DMS53 treated with DMSO at 0.1 percent for 48 hours (cell line): ENCODE results near the gene MAPK4.

ENCODE experiments used
- DNase-seq: peaks from one replicate; lab custom pipeline; 2025; ENCODE audit not compliant: unreplicated experiment; lab: John Stamatoyannopoulos, UW

The MAPK4 gene

DNA sequence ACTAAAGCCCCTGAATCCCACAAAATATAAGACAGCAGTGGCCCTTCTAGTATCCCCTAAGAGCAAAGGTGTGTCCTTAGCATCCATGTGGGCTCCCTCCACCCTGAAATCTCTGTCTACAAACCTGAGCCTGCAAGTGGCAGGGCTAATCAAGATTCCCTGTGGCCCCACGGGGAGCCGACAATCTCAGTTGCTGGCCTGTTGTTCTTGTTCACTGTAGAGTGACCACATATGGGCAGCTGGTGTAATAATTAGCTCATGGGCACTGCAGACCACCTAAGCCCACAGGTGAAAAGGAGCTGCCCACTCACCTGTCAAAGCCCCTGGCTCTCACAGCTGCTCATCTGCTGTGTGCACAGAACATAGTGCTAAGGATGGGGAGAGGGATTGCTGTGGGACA lies 157.7 kb downstream of the MAPK4 start:
- no peak for DNase-seq

DNA sequence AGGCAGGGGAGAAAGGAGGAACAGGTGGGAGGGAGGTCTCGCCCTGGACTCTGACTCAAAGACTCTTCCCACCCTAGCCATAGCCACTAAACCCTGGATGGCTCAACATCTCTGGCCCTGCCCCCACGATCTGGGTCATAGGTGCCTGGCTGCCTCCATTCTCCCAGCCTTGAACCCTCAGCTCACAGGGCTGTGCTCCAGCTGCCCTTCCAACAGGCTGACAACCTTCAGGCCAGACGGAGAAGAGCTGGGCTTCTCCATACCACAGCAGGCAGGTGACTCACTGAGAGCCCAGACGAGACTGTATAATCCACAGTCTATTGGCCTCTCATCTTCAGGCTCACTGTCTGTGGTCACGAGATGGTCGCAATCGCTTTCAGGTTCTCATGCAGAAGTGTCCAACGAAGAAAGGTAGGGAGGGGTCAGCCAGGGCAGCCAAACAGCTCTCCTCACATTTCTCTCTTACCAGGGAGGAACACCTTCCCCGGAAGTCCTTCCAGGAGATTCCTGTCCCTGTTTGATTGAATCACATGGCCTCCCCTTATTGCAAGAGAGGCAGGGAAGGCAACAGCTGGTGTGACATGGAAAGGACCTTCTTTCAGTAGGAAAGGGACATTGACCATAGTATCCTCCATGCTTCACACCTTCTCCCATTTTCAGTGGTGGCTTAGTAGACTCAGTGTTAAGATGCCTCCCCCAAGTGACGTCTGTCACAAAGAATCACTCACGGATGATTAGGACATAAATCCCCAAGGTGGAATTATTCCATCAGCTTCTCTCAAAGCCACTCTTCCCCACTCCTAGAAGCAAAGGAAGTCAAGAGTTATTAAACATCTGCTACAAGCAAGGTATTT lies 159.8 kb downstream of the MAPK4 start:
- DNase-seq = no peak

DNA sequence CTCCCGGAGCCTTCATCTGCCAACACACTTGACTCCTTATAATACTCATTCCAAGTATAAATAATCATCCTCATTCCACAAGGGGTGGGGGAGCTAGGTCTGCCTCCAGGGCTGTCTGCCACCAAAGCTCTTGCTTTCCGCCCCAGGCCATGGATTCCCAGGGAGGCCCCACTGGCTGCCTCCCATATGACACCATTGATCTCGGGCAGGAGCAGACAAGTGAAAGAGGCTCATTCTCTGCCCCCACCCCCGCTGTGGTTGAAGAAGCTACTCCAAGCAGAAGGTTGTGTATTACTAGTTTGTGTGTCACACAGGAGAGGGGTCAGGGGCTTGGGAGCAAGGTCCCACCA lies 160.4 kb downstream of the MAPK4 start:
- DNase-seq = no peak

- no peak for DNase-seq
These were observed 161.1 kb downstream of the MAPK4 start for GRCh38 chr18:50721006-50721405.

DNA sequence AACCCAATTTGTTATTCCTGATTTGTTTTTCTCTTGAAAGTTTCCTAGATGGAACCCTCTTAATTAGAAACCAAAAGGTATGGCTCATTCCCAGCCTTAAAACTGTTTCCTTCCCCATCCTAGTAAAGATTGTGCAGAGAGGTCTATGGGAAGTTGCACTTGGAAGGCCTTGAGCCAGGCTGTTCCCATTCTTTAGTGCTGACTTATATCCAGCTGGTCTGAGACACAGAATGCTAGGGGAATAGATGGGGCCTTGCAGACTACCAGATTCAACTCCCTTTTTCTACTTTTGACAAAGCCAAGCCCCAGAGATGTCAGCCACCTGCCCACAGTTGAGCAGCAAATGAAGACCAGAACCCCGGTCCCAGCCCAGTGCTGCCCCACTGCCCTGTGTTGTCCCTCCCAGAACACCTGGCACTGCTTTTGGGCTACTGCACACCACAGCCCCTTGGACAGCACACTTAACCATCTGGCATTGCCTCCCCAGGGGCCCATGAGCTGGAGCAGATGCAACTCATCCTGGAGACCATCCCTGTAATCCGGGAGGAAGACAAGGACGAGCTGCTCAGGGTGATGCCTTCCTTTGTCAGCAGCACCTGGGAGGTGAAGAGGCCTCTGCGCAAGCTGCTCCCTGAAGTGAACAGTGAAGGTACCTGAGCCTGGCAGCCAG lies 161.7 kb downstream of the MAPK4 start:
- no peak for DNase-seq

DNA sequence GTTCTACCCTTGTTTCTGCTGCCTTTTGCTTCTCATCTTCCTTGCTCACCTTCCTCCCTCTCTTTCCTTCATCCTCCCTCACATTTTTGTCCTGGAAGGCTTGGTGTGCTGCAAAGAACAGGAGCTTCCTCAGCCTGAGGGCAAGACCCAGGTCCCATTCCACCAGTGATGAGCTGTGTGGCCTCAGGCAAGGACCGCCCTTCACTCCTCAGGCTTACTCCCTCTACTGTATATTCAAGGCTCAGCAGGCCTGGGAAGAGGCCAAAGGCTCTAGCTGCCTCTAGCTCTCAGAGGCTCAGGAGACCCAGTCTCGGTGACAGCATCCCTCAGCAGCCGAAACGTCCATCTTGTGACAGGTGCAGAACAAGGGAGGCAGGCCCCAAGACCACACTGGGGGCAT lies 162.4 kb downstream of the MAPK4 start:
- no peak for DNase-seq

- DNase-seq = no peak
These were observed 164.9 kb downstream of the MAPK4 start for GRCh38 chr18:50724751-50725151.

- DNase-seq = no peak
These were observed 167.2 kb downstream of the MAPK4 start for GRCh38 chr18:50726960-50727589.

GRCh38 chr18:50727721-50728471 lies 168.0 kb downstream of the MAPK4 start:
- DNase-seq = no peak

DNA sequence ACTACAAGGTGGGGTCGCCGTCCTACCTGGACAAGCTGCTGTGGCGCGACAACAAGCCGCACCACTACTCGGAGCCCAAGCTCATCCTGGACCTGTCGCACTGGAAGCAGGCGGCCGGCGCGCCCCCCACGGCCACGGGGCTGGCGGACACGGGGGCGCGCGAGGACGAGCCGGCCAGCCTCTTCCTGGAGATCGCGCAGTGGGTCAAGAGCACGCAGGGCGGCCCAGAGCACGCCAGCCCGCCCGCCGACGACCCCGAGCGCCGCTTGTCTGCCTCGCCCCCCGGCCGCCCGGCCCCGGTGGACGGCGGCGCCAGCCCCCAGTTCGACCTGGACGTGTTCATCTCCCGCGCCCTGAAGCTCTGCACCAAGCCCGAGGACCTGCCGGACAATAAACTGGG lies 169.5 kb downstream of the MAPK4 start:
- no peak for DNase-seq

- DNase-seq = no peak
These were observed 170.1 kb downstream of the MAPK4 start for GRCh38 chr18:50729986-50730385.

DNA sequence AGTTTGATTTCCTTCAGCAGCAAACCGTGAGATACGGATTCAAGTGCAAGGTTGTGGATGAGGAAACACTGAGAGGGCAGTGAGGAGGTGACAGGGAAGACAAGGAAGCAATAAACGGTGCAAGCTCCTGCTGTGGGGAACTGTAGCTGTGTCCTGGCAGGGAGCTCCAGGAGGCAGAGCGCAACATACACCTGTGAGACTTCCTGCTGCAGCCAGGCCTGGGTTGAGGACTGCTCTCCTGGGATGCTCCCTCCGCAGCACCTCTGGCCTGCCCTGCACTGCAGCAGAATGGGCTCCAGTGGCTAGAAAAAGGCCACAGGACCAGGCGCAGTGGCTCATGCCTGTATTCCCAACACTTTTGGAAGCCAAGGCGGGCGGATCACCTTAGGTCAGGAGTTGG lies 174.5 kb downstream of the MAPK4 start:
- DNase-seq = no peak

DNA sequence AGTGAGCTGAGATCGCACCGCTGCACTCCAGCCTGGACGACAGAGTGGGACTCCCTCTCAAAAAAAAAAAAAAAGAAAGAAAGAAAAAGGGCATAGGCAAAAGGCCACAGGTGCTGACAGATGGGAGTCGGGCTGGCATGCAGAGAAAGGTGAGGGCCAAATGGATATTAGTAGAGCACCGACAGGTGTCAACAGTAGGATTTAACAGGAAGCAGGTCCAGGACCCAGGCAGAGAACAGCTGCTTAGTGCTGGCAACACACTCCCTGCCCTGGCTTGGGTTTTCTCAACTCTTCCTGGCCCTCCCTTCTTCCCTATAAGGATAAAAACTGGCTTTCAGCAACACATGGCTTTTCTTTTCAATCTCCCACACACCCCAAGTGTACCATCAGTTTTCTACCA lies 175.0 kb downstream of the MAPK4 start:
- no peak for DNase-seq

GRCh38 chr18:50737127-50737526 lies 177.2 kb downstream of the MAPK4 start:
- no peak for DNase-seq

DNA sequence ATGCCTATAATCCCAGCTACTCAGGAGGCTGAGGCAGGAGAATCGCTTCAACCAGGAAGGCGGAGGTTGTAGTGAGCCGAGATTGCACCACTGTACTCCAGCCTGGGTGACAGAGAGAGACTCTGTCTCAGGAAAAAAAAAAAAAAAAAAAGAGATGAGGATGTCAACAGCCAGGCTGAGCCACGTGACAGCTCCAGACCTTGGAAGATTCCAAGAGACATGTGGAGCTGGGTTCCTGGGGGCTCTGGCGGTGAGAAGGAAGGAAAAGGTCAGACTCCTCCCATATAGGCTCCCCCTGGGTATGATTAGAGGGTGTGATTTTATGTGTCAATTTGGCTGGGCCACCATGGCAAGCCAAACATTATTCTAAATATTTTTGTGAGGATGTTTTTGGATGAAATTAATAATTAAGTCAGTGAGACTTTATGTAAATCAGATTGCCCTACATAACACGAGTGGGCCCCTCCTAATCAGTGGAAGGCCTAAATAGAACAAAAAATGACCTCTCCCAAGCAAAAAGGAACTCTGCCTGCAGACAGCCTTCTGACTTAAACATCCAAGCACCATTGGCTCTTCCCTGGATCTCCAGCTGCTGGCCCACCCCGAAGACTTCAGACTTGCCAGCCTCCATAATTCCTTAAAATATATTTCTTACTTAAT lies 178.3 kb downstream of the MAPK4 start:
- no peak for DNase-seq

GRCh38 chr18:50742952-50743351 lies 183.1 kb downstream of the MAPK4 start:
- no peak for DNase-seq

GRCh38 chr18:50744253-50744652 lies 184.4 kb downstream of the MAPK4 start:
- no peak for DNase-seq

GRCh38 chr18:50745945-50746344 lies 186.1 kb downstream of the MAPK4 start:
- no peak for DNase-seq

DNA sequence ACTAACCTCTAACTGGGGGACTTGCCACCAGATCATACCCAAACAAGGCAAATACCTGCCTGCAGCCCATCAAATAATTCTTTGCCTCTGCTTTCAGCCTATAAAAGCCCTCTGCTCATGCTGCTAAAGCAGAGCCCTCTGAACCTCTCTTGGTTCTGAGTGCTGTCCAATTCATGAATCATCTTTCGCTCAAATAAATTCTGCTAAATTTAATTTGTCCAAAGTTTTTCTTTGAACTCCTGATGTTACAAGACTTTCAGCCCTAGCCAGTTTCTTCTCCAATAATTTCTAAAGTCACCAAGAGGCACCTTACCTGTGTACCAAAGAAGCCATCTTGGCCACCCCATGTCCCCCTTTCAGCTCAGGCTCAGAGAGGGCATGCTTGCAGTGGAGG lies 188.0 kb downstream of the MAPK4 start:
- no peak for DNase-seq

- DNase-seq = no peak
These were observed 188.6 kb downstream of the MAPK4 start for GRCh38 chr18:50748243-50749229.
